ENCODE measurements around the gene GAS1.

GRCh38 chr9:86955561-86955960, 8.3 kb upstream of the GAS1 start:
- TF ChIP-seq CTCF (IDR thresholded peaks at IDR 0.05 in 4 of 5, conservative IDR thresholded peaks at IDR 0.05 in 1 of 5) (no peak), POLR2A (IDR thresholded peaks at IDR 0.05) (no peak)

All from gastrocnemius medialis (tissue), 4 donors.